Natural killer cell (primary cell): ENCODE results near the gene DENND1A. TPM values are rescaled to one million over a fixed set of nuclear protein-coding genes. Genes with fewer than 3 reads are reported as not detected.

Experiments
- ATAC-seq, 3 donors: fragments of 150-1000 bp in 2 of 3; fragments of 200-7000 bp in 1 of 3; cut with Tn5 transposase; 1 replicate in 1 of 3; 2 replicates in 2 of 3; pipeline ENCODE4 v1.10.0; 2021; ENCODE audit warnings: mild to moderate bottlenecking in 2 of 3, moderate library complexity in 2 of 3
- DNase-seq, 2 donors: peaks; one replicate each; pipeline versions ENCODE4 v3.0.0 to v3.0.0-alpha.2; 2013 to 2021; ENCODE audit warnings: mixed read lengths in 1 of 2
- H3K27ac ChIP-seq: one replicate; pipeline ENCODE4 v1.5.1; 2013; ENCODE audit warnings: mild to moderate bottlenecking, low read length
- H3K27me3 ChIP-seq: one replicate; pipeline ENCODE4 v1.6.1; 2013; ENCODE audit warnings: low read length; ENCODE audit not compliant: control insufficient read depth, insufficient read depth
- H3K36me3 ChIP-seq: one replicate; pipeline ENCODE4 v1.6.1; 2013; ENCODE audit warnings: low read length; ENCODE audit not compliant: control insufficient read depth, insufficient read depth
- H3K4me1 ChIP-seq: one replicate; pipeline ENCODE4 v1.6.1; 2013; ENCODE audit warnings: low read length; ENCODE audit not compliant: control insufficient read depth, insufficient read depth
- H3K4me3 ChIP-seq: one replicate; pipeline ENCODE4 v1.5.1; 2013; ENCODE audit warnings: low read length
- H3K9me3 ChIP-seq: one replicate; pipeline ENCODE4 v1.6.1; 2013; ENCODE audit warnings: low read length; ENCODE audit not compliant: control insufficient read depth, insufficient read depth
- H3K27ac Mint-ChIP-seq, 2 donors: one replicate each; pipeline ENCODE4 v1.8.0; 2022; ENCODE audit warnings: mild to moderate bottlenecking in 2 of 2, mixed read lengths in 2 of 2, moderate library complexity in 1 of 2
- H3K27me3 Mint-ChIP-seq, 2 donors: one replicate each; pipeline ENCODE4 v1.8.0; 2022; ENCODE audit warnings: low read depth in 2 of 2, mixed read lengths in 2 of 2
- H3K36me3 Mint-ChIP-seq: one replicate; pipeline ENCODE4 v1.8.0; 2022; ENCODE audit warnings: mixed read lengths
- H3K4me1 Mint-ChIP-seq, 2 donors: one replicate each; pipeline ENCODE4 v1.8.0; 2022; ENCODE audit warnings: mixed read lengths in 2 of 2
- H3K4me3 Mint-ChIP-seq: one replicate; pipeline ENCODE4 v1.8.0; 2022; ENCODE audit warnings: mild to moderate bottlenecking, moderate library complexity, mixed read lengths
- H3K9me3 Mint-ChIP-seq, 2 donors: one replicate each; pipeline ENCODE4 v1.8.0; 2022; ENCODE audit warnings: mixed read lengths in 2 of 2
- WGBS: methylation state at CpG from one replicate; pipeline ENCODE4 v1.1.7; 2013; ENCODE audit warnings: missing lambda C conversion rate; ENCODE audit not compliant: insufficient coverage; 5-methylcytosine and 5-hydroxymethylcytosine counted together
- intact Hi-C: fragments of 100-400 bp; cut with micrococcal nuclease; formaldehyde crosslinking; loops from one replicate; pipeline ENCODE4 v1.14.2; 2022
- total RNA-seq, 4 donors: library from RNA; stranded (reverse); fragments of 120-200 nt in 1 of 4; gene quantifications; one replicate each; pipeline versions ENCODE4 v1.2.3 to v1.2.4, GENCODE V29; 2013 to 2022
- TF ChIP-seq, protein P1 (sequence below): fragments of 200-600 bp; IDR thresholded peaks from one replicate; pipeline ENCODE4 v1.8.0; 2022; ENCODE audit warnings: antibody characterized with exemption

The DENND1A gene
- total RNA-seq, 3 donors from 2014 or later (not counting 1 experiment from before 2014, with no cell fraction given), result 27.8 to 37.6 (median 30.9) TPM

DNA sequence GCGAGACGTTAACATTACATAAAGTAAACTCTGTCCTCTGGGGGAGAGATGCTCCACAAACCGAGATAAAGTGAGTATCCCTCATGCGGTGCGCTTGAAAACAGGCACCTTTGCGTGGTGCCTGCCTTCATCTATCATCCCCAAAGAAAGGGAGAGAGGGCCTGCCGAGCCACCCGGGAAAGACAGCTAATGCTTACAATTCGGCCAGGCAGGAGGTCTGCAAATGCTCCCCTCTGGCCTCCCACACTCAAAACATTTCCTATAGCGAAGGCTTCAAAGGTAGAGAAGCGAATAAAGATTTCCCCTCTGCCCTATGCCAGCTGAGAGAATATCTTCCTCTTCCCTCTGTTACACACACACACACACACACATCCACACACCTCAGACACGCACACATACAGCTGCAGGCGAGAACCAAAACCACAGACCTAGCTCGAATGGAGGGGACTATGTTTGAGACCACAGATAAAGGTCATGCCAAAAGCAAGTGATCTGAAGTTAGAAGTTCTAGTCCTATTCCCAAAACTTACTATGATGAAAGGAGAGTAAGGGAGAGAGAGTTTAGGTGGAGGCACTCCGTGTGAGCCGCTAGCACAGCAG, 441.1 kb downstream of the DENND1A start:
- H3K4me3 ChIP-seq, result no peak overlapping the region
- 70% methylated on average over 13 of the region's 16 CpGs for WGBS
- ATAC-seq (no peak), DNase-seq (no peak)
- no peaks in the 10 kb centered on the region for H3K9me3 ChIP-seq
- no peak overlapping the region for H3K27ac Mint-ChIP-seq
- intact Hi-C loops, result no loop called here
- H3K4me1 Mint-ChIP-seq, result peaks cover 4 to 9% of the 10 kb centered on the region in 2 donors
- H3K36me3 Mint-ChIP-seq, result no peaks in the 10 kb centered on the region
- H3K27me3 ChIP-seq, result no peaks in the 10 kb centered on the region
- H3K9me3 Mint-ChIP-seq, result no peaks in the 10 kb centered on the region
- no peaks in the 10 kb centered on the region for H3K36me3 ChIP-seq
- H3K4me1 ChIP-seq, result no peaks in the 10 kb centered on the region
- H3K4me3 Mint-ChIP-seq, result no peak overlapping the region
- TF ChIP-seq, protein P1, sequence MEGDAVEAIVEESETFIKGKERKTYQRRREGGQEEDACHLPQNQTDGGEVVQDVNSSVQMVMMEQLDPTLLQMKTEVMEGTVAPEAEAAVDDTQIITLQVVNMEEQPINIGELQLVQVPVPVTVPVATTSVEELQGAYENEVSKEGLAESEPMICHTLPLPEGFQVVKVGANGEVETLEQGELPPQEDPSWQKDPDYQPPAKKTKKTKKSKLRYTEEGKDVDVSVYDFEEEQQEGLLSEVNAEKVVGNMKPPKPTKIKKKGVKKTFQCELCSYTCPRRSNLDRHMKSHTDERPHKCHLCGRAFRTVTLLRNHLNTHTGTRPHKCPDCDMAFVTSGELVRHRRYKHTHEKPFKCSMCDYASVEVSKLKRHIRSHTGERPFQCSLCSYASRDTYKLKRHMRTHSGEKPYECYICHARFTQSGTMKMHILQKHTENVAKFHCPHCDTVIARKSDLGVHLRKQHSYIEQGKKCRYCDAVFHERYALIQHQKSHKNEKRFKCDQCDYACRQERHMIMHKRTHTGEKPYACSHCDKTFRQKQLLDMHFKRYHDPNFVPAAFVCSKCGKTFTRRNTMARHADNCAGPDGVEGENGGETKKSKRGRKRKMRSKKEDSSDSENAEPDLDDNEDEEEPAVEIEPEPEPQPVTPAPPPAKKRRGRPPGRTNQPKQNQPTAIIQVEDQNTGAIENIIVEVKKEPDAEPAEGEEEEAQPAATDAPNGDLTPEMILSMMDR, result no peak
- no peaks in the 10 kb centered on the region for H3K27me3 Mint-ChIP-seq
- no peak overlapping the region for H3K27ac ChIP-seq

DNA sequence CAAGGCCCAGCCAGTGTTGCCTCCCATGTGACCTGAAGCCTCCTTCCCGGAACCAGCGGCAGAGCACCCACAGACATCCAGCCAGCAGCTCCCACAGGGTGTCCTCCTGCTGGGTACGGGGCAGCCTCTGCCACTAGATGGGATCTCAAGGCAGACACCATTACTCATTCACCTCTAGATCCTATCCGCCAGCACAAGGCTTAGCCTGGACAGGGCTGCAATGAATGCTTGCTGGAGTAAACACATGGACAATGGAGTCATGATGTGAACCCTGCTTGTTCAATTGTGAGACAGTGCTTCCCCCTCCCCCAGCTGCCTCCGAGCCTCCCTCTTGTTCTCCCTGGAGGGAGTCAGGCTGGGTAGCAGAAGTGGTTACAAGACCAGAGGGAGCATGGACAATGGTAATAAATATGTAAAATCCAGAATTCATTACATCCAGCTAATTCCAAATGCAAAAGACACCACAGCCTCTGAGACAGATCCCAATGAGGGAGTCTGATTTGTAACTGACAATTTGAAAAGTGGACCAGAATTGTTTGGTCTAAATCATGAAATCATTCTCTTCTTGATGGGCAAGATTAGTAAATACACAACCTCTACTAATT, 441.9 kb downstream of the DENND1A start:
- no peak overlapping the region for H3K4me3 ChIP-seq
- DNase-seq (no peak), ATAC-seq (no peak)
- H3K4me1 ChIP-seq, result no peaks in the 10 kb centered on the region
- no peaks in the 10 kb centered on the region for H3K36me3 ChIP-seq
- H3K27me3 ChIP-seq, result no peaks in the 10 kb centered on the region
- no peaks in the 10 kb centered on the region for H3K36me3 Mint-ChIP-seq
- TF ChIP-seq, protein P1, result no peak
- H3K4me3 Mint-ChIP-seq, result no peak overlapping the region
- no peaks in the 10 kb centered on the region for H3K27me3 Mint-ChIP-seq
- WGBS, result 97% methylated on average over 4 of the region's 5 CpGs
- H3K9me3 ChIP-seq, result no peaks in the 10 kb centered on the region
- H3K27ac Mint-ChIP-seq, result no peak overlapping the region
- no peak overlapping the region for H3K27ac ChIP-seq
- H3K9me3 Mint-ChIP-seq, result no peaks in the 10 kb centered on the region
- peaks cover 4 to 9% of the 10 kb centered on the region in 2 donors for H3K4me1 Mint-ChIP-seq
- intact Hi-C loops, result no loop called here

DNA sequence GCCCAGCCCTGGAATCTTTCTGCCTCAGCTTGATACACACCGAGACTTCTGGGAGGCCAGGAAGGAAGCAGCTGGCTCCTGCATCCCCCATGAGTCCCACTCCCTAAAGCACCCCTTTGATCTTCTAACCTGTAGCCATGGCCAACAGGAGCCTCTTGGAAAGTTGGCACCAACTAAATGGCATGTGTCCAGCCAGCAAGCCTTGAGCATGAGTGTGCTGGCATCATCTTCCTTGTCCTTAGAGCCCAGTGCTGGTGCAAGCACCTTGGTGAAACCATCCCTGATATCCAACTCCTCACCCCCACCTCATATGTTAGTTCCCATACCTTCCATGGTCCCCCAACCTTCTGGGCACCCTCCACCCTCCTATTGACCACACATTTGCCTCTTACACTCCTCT, 443.5 kb downstream of the DENND1A start:
- H3K4me1 Mint-ChIP-seq, result peaks cover 4 to 9% of the 10 kb centered on the region in 2 donors
- WGBS, result 94% methylated on average over 1 of the region's 1 CpG
- ATAC-seq (no peak), DNase-seq (no peak)
- H3K4me3 Mint-ChIP-seq, result no peak overlapping the region
- no peaks in the 10 kb centered on the region for H3K9me3 Mint-ChIP-seq
- no peak overlapping the region for H3K4me3 ChIP-seq
- no peaks in the 10 kb centered on the region for H3K4me1 ChIP-seq
- H3K36me3 Mint-ChIP-seq, result no peaks in the 10 kb centered on the region
- H3K27ac Mint-ChIP-seq, result no peak overlapping the region
- H3K27ac ChIP-seq, result no peak overlapping the region
- H3K36me3 ChIP-seq, result no peaks in the 10 kb centered on the region
- intact Hi-C loops, result no loop called here
- H3K27me3 Mint-ChIP-seq, result no peaks in the 10 kb centered on the region
- TF ChIP-seq, protein P1, result no peak
- no peaks in the 10 kb centered on the region for H3K9me3 ChIP-seq
- no peaks in the 10 kb centered on the region for H3K27me3 ChIP-seq

DNA sequence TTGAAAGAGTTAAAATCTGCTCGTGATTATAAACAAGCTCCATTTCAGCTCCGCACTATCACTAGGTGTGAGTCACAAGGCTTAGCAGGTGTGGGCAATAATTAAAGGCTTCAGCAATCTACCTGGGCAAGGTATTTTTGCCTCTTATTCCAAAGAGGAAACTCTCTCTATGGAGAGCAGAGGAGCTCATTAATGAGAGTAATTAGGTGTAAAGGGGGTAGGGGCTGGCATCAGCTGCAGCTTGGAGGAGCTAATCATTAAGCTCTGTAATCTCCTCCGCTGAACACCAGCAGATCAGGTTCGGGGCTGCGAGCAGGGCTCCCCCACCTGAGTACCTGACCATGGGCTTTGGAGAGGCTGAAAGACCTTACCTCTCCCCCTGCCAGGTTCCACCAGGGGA, 444.7 kb downstream of the DENND1A start:
- no peak overlapping the region for H3K27ac Mint-ChIP-seq
- intact Hi-C loops, result no loop called here
- ATAC-seq (no peak), DNase-seq (no peak)
- Histone ChIP-seq H3K27me3 (no peaks in the 10 kb centered on the region), H3K4me3 (no peak overlapping the region), H3K36me3 (no peaks in the 10 kb centered on the region), H3K4me1 (no peaks in the 10 kb centered on the region), H3K9me3 (no peaks in the 10 kb centered on the region), H3K27ac (no peak overlapping the region)
- peaks cover 4 to 9% of the 10 kb centered on the region in 2 donors for H3K4me1 Mint-ChIP-seq
- no peaks in the 10 kb centered on the region for H3K27me3 Mint-ChIP-seq
- TF ChIP-seq, protein P1, result no peak
- 97% methylated on average over 5 of the region's 5 CpGs for WGBS
- no peaks in the 10 kb centered on the region for H3K9me3 Mint-ChIP-seq
- H3K36me3 Mint-ChIP-seq, result no peaks in the 10 kb centered on the region
- no peak overlapping the region for H3K4me3 Mint-ChIP-seq
